Endothelial cell of umbilical vein (primary cell): ENCODE measurements around the gene MED27. TPM values are rescaled to one million over a fixed set of nuclear protein-coding genes. Genes with fewer than 3 reads are reported as not detected.

ENCODE experiments used
- BruUV-seq: library from RNA; stranded (reverse); fragments of 400-500 nt; replicated peaks from 2 replicates; lab custom pipeline; 2021; lab: Mats Ljungman, UMichigan
- CTCF ChIA-PET: fragments of 300-600, 350-600 bp; sonication (Branson Sonifier 250); formaldehyde crosslinking; loops from one replicate; lab custom pipeline; 2021; ENCODE audit warnings: antibody characterized with exemption, inconsistent platforms; lab: Charles Lee
- POLR2A ChIA-PET: fragments of 300-600, 350-600 bp; sonication (Branson Sonifier 250); formaldehyde crosslinking; loops from one replicate; lab custom pipeline; 2021; ENCODE audit warnings: antibody characterized with exemption, inconsistent platforms; lab: Charles Lee
- DNase-seq: peaks from one replicate; pipeline ENCODE4 v3.0.0-alpha.2; 2011; ENCODE audit warnings: low read depth, low spot score
- FAIRE-seq: peaks from 2 replicates; lab custom pipeline; 2011; peaks lifted over from hg19 to GRCh38; lab: Jason Lieb, UNC
- H2AFZ ChIP-seq: 2 replicates; pipeline ENCODE4 v1.6.0; 2012; ENCODE audit warnings: low read depth, low read length, control low read depth, inconsistent platforms
- H3K27ac ChIP-seq: 2 replicates; pipeline ENCODE4 v1.5.1; 2011; ENCODE audit warnings: low read depth, mild to moderate bottlenecking, control low read depth, low read length, moderate library complexity; ENCODE audit not compliant: insufficient read depth
- H3K27me3 ChIP-seq, 2 experiments: 2 replicates each; pipeline versions ENCODE4 v1.6.0 to v1.6.1; 2011; ENCODE audit warnings: low read length in 2 of 2, mixed read lengths in 1 of 2; ENCODE audit not compliant: control insufficient read depth in 2 of 2, insufficient read depth in 2 of 2
- H3K36me3 ChIP-seq, 2 experiments: 2 replicates in 1 of 2; 3 replicates in 1 of 2; pipeline ENCODE4 v1.5.1; 2011; ENCODE audit warnings: low read length in 2 of 2, mild to moderate bottlenecking in 1 of 2, moderate library complexity in 1 of 2; ENCODE audit not compliant: control insufficient read depth in 2 of 2, insufficient read depth in 2 of 2; ENCODE audit errors: extremely low read depth in 1 of 2
- H3K4me1 ChIP-seq: 3 replicates; pipeline ENCODE4 v1.5.1; 2011; ENCODE audit warnings: mild to moderate bottlenecking, low read length; ENCODE audit not compliant: control insufficient read depth, insufficient read depth; ENCODE audit errors: extremely low read depth
- H3K4me2 ChIP-seq: 2 replicates; pipeline ENCODE4 v1.6.1; 2011; ENCODE audit warnings: low read length, control low read depth, mixed read lengths; ENCODE audit not compliant: insufficient read depth
- H3K4me3 ChIP-seq, 3 experiments: fragments of 200-600 bp in 1 of 3; sonication (generic), shearing (Covaris generic) in 1 of 3; replicated peaks in 1 of 3; 2 replicates each; pipeline ENCODE4 v1.5.1; 2011 to 2016; ENCODE audit warnings: control low read depth in 3 of 3, low read length in 3 of 3, mild to moderate bottlenecking in 2 of 3, inconsistent platforms in 1 of 3, low read depth in 1 of 3, moderate library complexity in 1 of 3; ENCODE audit not compliant: insufficient read depth in 1 of 3
- H3K79me2 ChIP-seq: 2 replicates; pipeline ENCODE4 v1.6.0; 2012; ENCODE audit warnings: low read length, inconsistent platforms; ENCODE audit not compliant: control insufficient read depth, insufficient read depth
- H3K9ac ChIP-seq: replicated peaks from 2 replicates; pipeline ENCODE3; 2011; ENCODE audit warnings: low read length, control low read depth; ENCODE audit not compliant: insufficient read depth; ENCODE audit errors: extremely low read depth
- H3K9me1 ChIP-seq: replicated peaks from 3 replicates; pipeline ENCODE4 v1.6.0; 2011; ENCODE audit warnings: mild to moderate bottlenecking, low read length; ENCODE audit not compliant: control insufficient read depth, insufficient read depth; ENCODE audit errors: extremely low read depth
- H3K9me3 ChIP-seq: replicated peaks from 2 replicates; pipeline ENCODE4 v1.5.1; 2012; ENCODE audit warnings: low read length, inconsistent platforms; ENCODE audit not compliant: control insufficient read depth, insufficient read depth
- H4K20me1 ChIP-seq: replicated peaks from 2 replicates; pipeline ENCODE3; 2011; ENCODE audit warnings: mild to moderate bottlenecking, low read length; ENCODE audit not compliant: control insufficient read depth, insufficient read depth; ENCODE audit errors: extremely low read depth
- EZH2 ChIP-seq: IDR thresholded peaks from 2 replicates; pipeline ENCODE4 v1.6.1; 2012; ENCODE audit warnings: borderline replicate concordance, low read depth, mild to moderate bottlenecking, moderate library complexity, low read length, inconsistent platforms; ENCODE audit not compliant: severe bottlenecking
- GATA2 ChIP-seq: IDR thresholded peaks from 2 replicates; pipeline ENCODE4 v1.7.0; 2011; ENCODE audit warnings: low read depth, mild to moderate bottlenecking, moderate library complexity, mixed read lengths, low read length; ENCODE audit not compliant: insufficient read length, insufficient read depth
- JUN ChIP-seq: IDR thresholded peaks from 2 replicates; pipeline ENCODE4 v1.6.1; 2011; ENCODE audit warnings: borderline replicate concordance, low read depth; ENCODE audit not compliant: insufficient read length, insufficient read depth
- MAX ChIP-seq: IDR thresholded peaks from 2 replicates; pipeline ENCODE4 v1.6.1; 2011; ENCODE audit not compliant: insufficient read depth, insufficient read length
- POLR2A ChIP-seq: IDR thresholded peaks from 2 replicates; pipeline ENCODE4 v1.6.1; 2012; ENCODE audit warnings: low read depth, mild to moderate bottlenecking, control low read depth, low read length
- dilution Hi-C: fragments of 300-500 bp; cut with MboI; formaldehyde crosslinking; loops from one replicate; pipeline ENCODE4 v1.15.0; 2019; ENCODE audit warnings: low sequenced_read_pairs; ENCODE audit not compliant: extremely low pct_ligation_motif_present
- intact Hi-C: fragments of 100-400 bp; cut with micrococcal nuclease; formaldehyde crosslinking; loops from one replicate; pipeline ENCODE4 v1.10.0; 2022
- polyA plus RNA-seq, 4 experiments: library from polyadenylated mRNA; depleted of rRNA in 3 of 4; stranded (reverse) in 3 of 4; unstranded in 1 of 4; fragments of >200 nt; gene quantifications; 2 replicates each; pipeline versions ENCODE4 v1.2.1 to v1.2.3, GENCODE V29; 2011 to 2012; ENCODE audit warnings: missing spikeins in 1 of 4
- total RNA-seq: library from RNA; stranded (reverse); gene quantifications from 2 replicates; pipeline ENCODE4 v1.2.3, GENCODE V29; 2021

MED27 gene
- total and polyA plus RNA-seq, 2 donors (not counting 3 experiments of a cell fraction or from before 2014, with no cell fraction given): 27.9 to 47.8 TPM

DNA sequence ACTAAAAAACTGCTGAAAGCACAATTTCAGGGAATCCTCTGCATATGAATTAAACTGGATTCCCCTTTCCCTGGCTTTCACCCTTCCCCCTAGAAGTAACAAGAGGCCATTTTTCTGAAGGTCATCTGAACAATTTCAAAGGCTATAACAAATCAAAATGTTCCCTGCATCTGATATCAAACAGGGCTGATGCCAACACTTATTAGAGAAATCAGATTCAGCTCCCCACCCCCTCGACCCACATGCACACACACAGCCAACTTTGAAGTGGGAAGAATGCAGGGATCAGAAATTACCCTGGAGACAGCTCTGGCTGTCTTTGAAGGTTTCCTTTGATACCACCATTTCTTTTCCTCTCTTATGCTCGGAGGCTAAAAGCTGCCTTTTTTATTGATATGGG, 190.7 kb downstream of the MED27 start:
- ChIA-PET CTCF (no interaction called here), POLR2A (no interaction called here)
- intact Hi-C loops (no loop called here), dilution Hi-C loops (no loop called here)
- no peaks in the 10 kb centered on the region for H3K9me3 ChIP-seq
- no peaks in the 10 kb centered on the region for H3K27me3 ChIP-seq
- no peaks in the 10 kb centered on the region for H4K20me1 ChIP-seq
- H3K27ac ChIP-seq: no peak overlapping the region
- BruUV-seq: no TSS peak
- H3K79me2 ChIP-seq: no peaks in the 10 kb centered on the region
- no peak overlapping the region for H2AFZ ChIP-seq
- no peaks in the 10 kb centered on the region for H3K4me1 ChIP-seq
- TF ChIP-seq EZH2: no peak
- no peak for TF ChIP-seq POLR2A
- no peak for TF ChIP-seq JUN
- TF ChIP-seq GATA2: no peak
- no peaks in the 10 kb centered on the region for H3K9me1 ChIP-seq
- H3K9ac ChIP-seq: no peak overlapping the region
- H3K4me2 ChIP-seq: no peak overlapping the region
- DNase-seq: no peak
- H3K36me3 ChIP-seq: no peaks in the 10 kb centered on the region
- no peak overlapping the region for H3K4me3 ChIP-seq
- FAIRE-seq: no peak

DNA sequence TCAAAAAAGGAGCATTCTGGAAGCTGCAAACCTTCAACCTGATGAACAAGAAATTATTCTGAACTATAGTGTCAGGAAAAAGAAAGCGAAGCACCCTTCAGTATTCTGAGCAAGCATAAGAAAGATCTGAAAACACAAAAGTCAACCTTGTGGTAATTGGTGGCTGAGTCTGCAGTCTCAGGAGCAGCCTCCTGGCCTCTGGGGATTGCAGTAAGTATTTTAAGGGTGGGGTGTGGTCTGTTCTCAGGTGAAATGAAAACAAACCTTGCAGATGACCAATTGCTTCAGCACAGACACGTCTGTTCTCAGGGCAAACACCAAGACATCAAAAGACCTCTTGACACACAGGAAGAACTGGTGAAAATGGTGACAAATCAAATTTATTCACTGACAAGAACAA, 192.0 kb downstream of the MED27 start:
- H3K27me3 ChIP-seq: no peaks in the 10 kb centered on the region
- ChIA-PET POLR2A (no interaction called here), CTCF (no interaction called here)
- dilution Hi-C loops (no loop called here), intact Hi-C loops (no loop called here)
- BruUV-seq: no TSS peak
- no peak overlapping the region for H2AFZ ChIP-seq
- H3K4me3 ChIP-seq: no peak overlapping the region
- H3K9me1 ChIP-seq: no peaks in the 10 kb centered on the region
- no peaks in the 10 kb centered on the region for H4K20me1 ChIP-seq
- H3K27ac ChIP-seq: no peak overlapping the region
- TF ChIP-seq MAX (no peak), GATA2 (no peak)
- H3K4me1 ChIP-seq: no peaks in the 10 kb centered on the region
- no peaks in the 10 kb centered on the region for H3K36me3 ChIP-seq
- H3K4me2 ChIP-seq: no peak overlapping the region
- DNase-seq (no peak), FAIRE-seq (no peak)
- H3K9me3 ChIP-seq: no peaks in the 10 kb centered on the region
- no peak overlapping the region for H3K9ac ChIP-seq
- H3K79me2 ChIP-seq: no peaks in the 10 kb centered on the region
